ENCODE measurements around the gene GGA2.
"Not testable (repeated sequence)": the region's sequence is repeated elsewhere in the genome, so short reads cannot be mapped to it uniquely, and the experiment has no call there.

The GGA2 gene

DNA sequence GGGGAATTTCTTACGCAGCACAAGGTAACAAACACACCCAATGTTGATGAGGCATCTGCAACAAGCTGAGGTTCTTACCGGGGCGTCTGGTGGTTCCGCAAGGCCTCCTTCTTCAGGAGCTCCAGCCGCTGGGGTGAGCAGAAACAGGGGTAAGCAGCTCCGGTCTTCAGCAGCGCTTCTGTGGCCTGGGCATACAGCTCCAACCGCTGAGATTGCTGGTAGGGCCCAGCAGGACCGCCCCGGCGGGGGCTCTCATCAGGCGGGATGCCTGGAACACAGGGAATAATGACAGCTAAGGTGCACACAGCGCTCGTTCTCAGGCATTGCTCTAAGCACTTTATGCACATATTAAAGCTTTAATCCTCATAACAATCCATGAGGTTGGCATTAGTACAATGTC lies 34.1 kb upstream of the GGA2 start:
- no peak overlapping the region for H3K4me3 ChIP-seq (replicated peaks; ENCODE audit: low read depth, low read length)
- TF ChIP-seq CTCF (IDR thresholded peaks at IDR 0.05; ENCODE audit: low read depth, low read length, missing control alignments): no peak
- DNase-seq (ENCODE audit: extremely low read depth, low read depth): no peak

GRCh38 chr16:23540817-23541178 lies 30.5 kb upstream of the GGA2 start:
- not testable (repeated sequence) for H3K4me3 ChIP-seq (replicated peaks; ENCODE audit: low read depth, low read length); DNase-seq (ENCODE audit: extremely low read depth, low read depth)

DNA sequence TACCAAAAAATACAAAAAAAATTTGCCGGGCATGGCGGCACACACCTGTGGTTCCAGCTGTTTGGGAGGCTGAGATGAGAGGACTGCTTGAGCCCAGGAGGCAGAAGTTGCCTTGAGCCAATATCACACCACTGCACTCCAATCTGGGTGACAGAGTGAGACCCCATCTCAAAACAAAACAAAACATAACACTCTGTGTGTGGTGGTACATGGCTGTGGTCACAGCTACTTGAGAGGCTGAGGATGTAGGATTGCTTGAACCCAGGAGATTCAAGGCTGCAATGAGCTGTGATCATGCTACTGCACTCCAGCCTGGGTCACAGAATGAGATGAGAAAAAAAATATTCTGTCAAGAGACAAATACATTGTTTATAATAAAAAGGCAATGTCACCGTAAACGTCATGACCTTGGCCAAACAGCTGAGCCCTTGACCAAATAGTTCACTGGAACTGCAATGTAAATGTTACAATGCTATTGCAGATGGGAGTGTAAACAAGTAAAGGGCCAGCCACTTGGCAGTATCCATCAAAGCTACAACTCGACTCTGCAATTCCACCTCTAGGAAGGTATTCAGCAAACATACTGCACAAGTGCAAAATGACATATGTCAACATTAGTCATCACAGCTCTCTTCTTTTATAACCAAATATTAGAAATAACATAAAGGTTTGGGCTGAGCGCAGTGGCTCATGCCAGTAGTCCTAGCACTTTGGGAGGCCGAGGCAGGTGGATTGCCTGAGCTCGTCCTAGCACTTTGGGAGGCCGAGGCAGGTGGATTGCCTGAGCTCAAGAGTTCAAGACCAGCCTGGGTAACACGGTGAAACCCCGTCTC lies 29.9 kb upstream of the GGA2 start:
- no peak overlapping the region for H3K4me3 ChIP-seq (replicated peaks; ENCODE audit: low read depth, low read length)
- TF ChIP-seq CTCF (IDR thresholded peaks at IDR 0.05; ENCODE audit: low read depth, low read length, missing control alignments): no peak
- DNase-seq (ENCODE audit: extremely low read depth, low read depth): no peak

DNA sequence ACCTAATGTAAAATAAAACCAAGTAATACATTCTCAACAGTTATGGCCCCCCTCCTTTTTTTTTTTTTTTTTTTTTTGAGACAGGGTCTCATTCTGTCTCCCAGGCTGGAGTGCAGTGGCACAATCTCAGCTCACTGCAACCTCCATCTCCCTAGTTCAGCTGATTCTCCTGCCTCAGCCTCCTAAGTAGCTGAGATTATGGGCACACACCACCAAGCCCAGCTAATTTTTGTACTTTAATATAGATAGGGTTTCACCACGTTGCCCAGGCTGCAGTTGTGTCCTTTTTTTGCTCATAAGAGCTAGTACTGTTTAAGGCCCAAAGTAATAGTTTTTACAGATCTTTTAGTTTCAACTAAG lies 28.6 kb upstream of the GGA2 start:
- no peak for DNase-seq (ENCODE audit: extremely low read depth, low read depth)
- no peak overlapping the region for H3K4me3 ChIP-seq (replicated peaks; ENCODE audit: low read depth, low read length)
- no peak for TF ChIP-seq CTCF (IDR thresholded peaks at IDR 0.05; ENCODE audit: low read depth, low read length, missing control alignments)

DNA sequence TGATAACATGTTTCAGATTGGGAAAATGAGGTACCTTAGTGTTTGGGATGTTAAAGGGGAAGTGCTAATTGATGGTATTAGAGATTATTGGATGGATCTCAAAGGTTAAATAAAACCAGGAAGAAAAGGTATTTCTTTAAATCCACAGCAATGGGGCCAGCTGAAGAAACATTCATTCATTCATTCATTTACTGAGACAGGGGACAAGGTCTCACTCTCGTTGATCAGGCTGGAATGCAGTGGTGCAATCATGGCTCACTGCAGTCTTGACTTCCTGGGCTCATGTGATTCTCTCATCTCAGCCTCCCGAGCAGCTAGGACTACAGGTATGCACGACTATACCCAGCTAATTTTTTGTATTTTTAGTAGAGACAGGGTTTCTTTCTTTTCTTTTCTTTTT lies 27.1 kb upstream of the GGA2 start:
- H3K4me3 ChIP-seq (replicated peaks; ENCODE audit: low read depth, low read length): no peak overlapping the region
- no peak for TF ChIP-seq CTCF (IDR thresholded peaks at IDR 0.05; ENCODE audit: low read depth, low read length, missing control alignments)
- DNase-seq (ENCODE audit: extremely low read depth, low read depth): no peak

- TF ChIP-seq CTCF (IDR thresholded peaks at IDR 0.05; ENCODE audit: low read depth, low read length, missing control alignments): no peak
- no peak for DNase-seq (ENCODE audit: extremely low read depth, low read depth)
Measured at GRCh38 chr16:23535901-23536300, 25.6 kb upstream of the GGA2 start.

GRCh38 chr16:23534868-23535860 lies 24.9 kb upstream of the GGA2 start:
- no peak for TF ChIP-seq CTCF (IDR thresholded peaks at IDR 0.05; ENCODE audit: low read depth, low read length, missing control alignments)
- H3K4me3 ChIP-seq (replicated peaks; ENCODE audit: low read depth, low read length): no peak overlapping the region
- DNase-seq (ENCODE audit: extremely low read depth, low read depth): no peak

More at GRCh38 chr16:23535901-23536300, 25.6 kb upstream of the GGA2 start:
- no peak overlapping the region for H3K4me3 ChIP-seq (replicated peaks; ENCODE audit: low read depth, low read length)
